H1 (cell line): ENCODE measurements around the gene EEIG1. TPM values are rescaled to one million over a fixed set of nuclear protein-coding genes. Genes with fewer than 3 reads are reported as not detected.

Source experiments
- FOSL1 ChIP-seq: IDR thresholded peaks from 2 replicates; pipeline ENCODE4 v1.6.1; 2011; ENCODE audit warnings: mild to moderate bottlenecking, low read depth, low read length, moderate library complexity; ENCODE audit not compliant: insufficient read depth
- polyA plus RNA-seq, 7 experiments: library from polyadenylated mRNA; depleted of rRNA in 3 of 7; stranded (reverse) in 5 of 7; unstranded in 2 of 7; fragments of >200 nt in 5 of 7; fragments of 200-250 nt in 2 of 7; gene quantifications; 1 replicate in 5 of 7; 2 replicates in 1 of 7; 4 replicates in 1 of 7; pipeline versions ENCODE4 v1.2.1 to v1.2.3, GENCODE V29; 2011 to 2013; ENCODE audit warnings: missing spikeins in 2 of 7, mixed read lengths in 2 of 7
- total RNA-seq: library from RNA; stranded (reverse); fragmentation: NEBNext Ultra II Directional; extraction: Animal tissue kit (Norgen Biotek cat#: 25700); gene quantifications from 2 replicates; pipeline ENCODE4 v1.2.1, GENCODE V29; 2021
- TF ChIP-seq, protein P1 (sequence below), 3 experiments: IDR thresholded peaks; 1 replicate in 2 of 3; 2 replicates in 1 of 3; pipeline versions ENCODE4 v1.5.1 to v1.6.1; 2011; ENCODE audit warnings: low read length in 3 of 3, mild to moderate bottlenecking in 3 of 3, inconsistent platforms in 2 of 3, low read depth in 1 of 3, moderate library complexity in 1 of 3; ENCODE audit not compliant: insufficient read depth in 1 of 3; ENCODE audit errors: control extremely low read depth in 1 of 3

EEIG1 gene
- total and polyA plus RNA-seq, 2 of the 8 experiments (the other 6 are each of a cell fraction or from before 2014, with no cell fraction given) = 29.8 to 50.8 TPM

DNA sequence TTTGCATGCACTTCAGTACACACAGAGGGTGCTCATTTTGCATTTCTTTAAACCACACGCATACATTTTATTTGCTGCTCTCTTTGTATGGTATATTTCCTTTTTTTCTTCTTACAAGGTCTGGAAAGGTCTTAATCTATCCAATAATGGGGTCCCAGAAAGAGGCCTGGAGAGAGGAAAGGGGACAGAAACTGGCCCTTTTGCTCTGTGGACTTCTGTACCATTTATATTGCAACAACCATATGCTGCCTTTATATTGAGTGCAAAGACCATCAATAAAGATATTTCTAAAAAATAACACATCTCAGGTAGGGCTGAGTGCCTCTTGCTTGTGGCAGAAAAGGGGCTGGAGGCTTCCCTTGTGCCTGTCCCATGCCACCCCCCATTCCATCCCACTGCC, 27.6 kb downstream of the EEIG1 start (continued):
- TF ChIP-seq, protein P1, sequence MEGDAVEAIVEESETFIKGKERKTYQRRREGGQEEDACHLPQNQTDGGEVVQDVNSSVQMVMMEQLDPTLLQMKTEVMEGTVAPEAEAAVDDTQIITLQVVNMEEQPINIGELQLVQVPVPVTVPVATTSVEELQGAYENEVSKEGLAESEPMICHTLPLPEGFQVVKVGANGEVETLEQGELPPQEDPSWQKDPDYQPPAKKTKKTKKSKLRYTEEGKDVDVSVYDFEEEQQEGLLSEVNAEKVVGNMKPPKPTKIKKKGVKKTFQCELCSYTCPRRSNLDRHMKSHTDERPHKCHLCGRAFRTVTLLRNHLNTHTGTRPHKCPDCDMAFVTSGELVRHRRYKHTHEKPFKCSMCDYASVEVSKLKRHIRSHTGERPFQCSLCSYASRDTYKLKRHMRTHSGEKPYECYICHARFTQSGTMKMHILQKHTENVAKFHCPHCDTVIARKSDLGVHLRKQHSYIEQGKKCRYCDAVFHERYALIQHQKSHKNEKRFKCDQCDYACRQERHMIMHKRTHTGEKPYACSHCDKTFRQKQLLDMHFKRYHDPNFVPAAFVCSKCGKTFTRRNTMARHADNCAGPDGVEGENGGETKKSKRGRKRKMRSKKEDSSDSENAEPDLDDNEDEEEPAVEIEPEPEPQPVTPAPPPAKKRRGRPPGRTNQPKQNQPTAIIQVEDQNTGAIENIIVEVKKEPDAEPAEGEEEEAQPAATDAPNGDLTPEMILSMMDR (IDR thresholded peaks at IDR 0.05; ENCODE audit: control extremely low read depth in 1 of 3, insufficient read depth in 1 of 3, low read depth in 1 of 3, low read length in 3 of 3) = no peak
- no peak for TF ChIP-seq FOSL1
